ENCODE measurements around the gene LPXN. TPM values are rescaled to one million over a fixed set of nuclear protein-coding genes. Genes with fewer than 3 reads are reported as not detected.

Gene LPXN
- total RNA-seq, 1 experiment from 2014 or later: 2.1 TPM

- TF ChIP-seq ZNF396 (CRISPR knock-in tag; IDR thresholded peaks at IDR 0.05; ENCODE audit: borderline replicate concordance) (no peak), E2F5 (CRISPR knock-in tag; IDR thresholded peaks at IDR 0.05) (peak; percentile 50; the same call in 1 of the 2 replicates), ZBTB21 (CRISPR knock-in tag; IDR thresholded peaks at IDR 0.05; ENCODE audit: borderline replicate concordance) (no peak), GRHL2 (CRISPR knock-in tag; IDR thresholded peaks at IDR 0.05; ENCODE audit: insufficient replicate concordance, severe bottlenecking) (no peak), FOXP4 (CRISPR knock-in tag; IDR thresholded peaks at IDR 0.05) (peak; percentile 87; the same call in 1 of the 2 replicates), ELF4 (CRISPR knock-in tag; IDR thresholded peaks at IDR 0.05; ENCODE audit: low read depth) (no peak), ZNF232 (CRISPR knock-in tag; IDR thresholded peaks at IDR 0.05) (no peak), TP53 (CRISPR knock-in tag; IDR thresholded peaks at IDR 0.05) (0 out of 2 replicates have a peak, but pooled peaks have one; percentile 22), NR3C1 (CRISPR knock-in tag; conservative IDR thresholded peaks at IDR 0.05; ENCODE audit: low read depth) (no peak), ATF3 (CRISPR knock-in tag; conservative IDR thresholded peaks at IDR 0.05) (no peak), ZNF423 (CRISPR knock-in tag; IDR thresholded peaks at IDR 0.05) (peak; percentile 42; the same call in 1 of the 2 replicates), CREM (CRISPR knock-in tag; IDR thresholded peaks at IDR 0.05) (no peak), E2F4 (CRISPR knock-in tag; IDR thresholded peaks at IDR 0.05; ENCODE audit: borderline replicate concordance, low read depth) (0 out of 2 replicates have a peak, but pooled peaks have one; percentile 36), GTF2I (CRISPR knock-in tag; conservative IDR thresholded peaks at IDR 0.05) (no peak), RELA (CRISPR knock-in tag; IDR thresholded peaks at IDR 0.05; ENCODE audit: borderline replicate concordance) (no peak), RORB (CRISPR knock-in tag; IDR thresholded peaks at IDR 0.05) (no peak), SOX15 (CRISPR knock-in tag; IDR thresholded peaks at IDR 0.05) (no peak), USF1 (CRISPR knock-in tag; IDR thresholded peaks at IDR 0.05) (peak; percentile 96), SMAD4 (CRISPR knock-in tag; IDR thresholded peaks at IDR 0.05) (no peak), ZMAT4 (CRISPR knock-in tag; IDR thresholded peaks at IDR 0.05) (no peak), PRDM15 (CRISPR knock-in tag; IDR thresholded peaks at IDR 0.05) (no peak), JAZF1 (CRISPR knock-in tag; IDR thresholded peaks at IDR 0.05) (no peak), NR1H2 (CRISPR knock-in tag; IDR thresholded peaks at IDR 0.05) (no peak), MAX (CRISPR knock-in tag; IDR thresholded peaks at IDR 0.05) (peak; percentile 89), ZNF281 (CRISPR knock-in tag; IDR thresholded peaks at IDR 0.05) (0 out of 2 replicates have a peak, but pooled peaks have one; percentile 28), MXD4 (CRISPR knock-in tag; IDR thresholded peaks at IDR 0.05; ENCODE audit: borderline replicate concordance) (no peak)
Observed at GRCh38 chr11:58579192-58580129, 3.8 kb upstream of the LPXN start (continued).
